Central memory CD8-positive, alpha-beta T cell (primary cell): ENCODE measurements around the gene ARL4C.

Experiments
- ATAC-seq: fragments of 150-1000 bp; cut with Tn5 transposase; replicated peaks from 2 replicates; pipeline ENCODE4 v1.10.0; 2022; ENCODE audit warnings: mild to moderate bottlenecking, moderate FRiP score, moderate number of reproducible peaks; ENCODE audit not compliant: poor library complexity, severe bottlenecking; ENCODE audit errors: extremely low read depth
- DNase-seq, 2 donors: peaks; one replicate each; pipeline ENCODE4 v3.0.0; 2021; ENCODE audit warnings: low spot score in 2 of 2
- H3K27ac Mint-ChIP-seq: one replicate; pipeline ENCODE4 v1.8.0; 2022; ENCODE audit warnings: low read depth, mild to moderate bottlenecking, moderate library complexity, mixed read lengths
- H3K27me3 Mint-ChIP-seq: one replicate; pipeline ENCODE4 v1.8.0; 2022; ENCODE audit warnings: mixed read lengths
- H3K36me3 Mint-ChIP-seq: one replicate; pipeline ENCODE4 v1.8.0; 2022; ENCODE audit warnings: mild to moderate bottlenecking, moderate library complexity, mixed read lengths; ENCODE audit not compliant: insufficient read depth
- H3K4me1 Mint-ChIP-seq: one replicate; pipeline ENCODE4 v1.8.0; 2022; ENCODE audit warnings: mixed read lengths
- H3K4me3 Mint-ChIP-seq: one replicate; pipeline ENCODE4 v1.8.0; 2022; ENCODE audit warnings: mild to moderate bottlenecking, moderate library complexity, mixed read lengths
- H3K9me3 Mint-ChIP-seq: one replicate; pipeline ENCODE4 v1.8.0; 2022; ENCODE audit warnings: mixed read lengths

ARL4C gene, protein sequence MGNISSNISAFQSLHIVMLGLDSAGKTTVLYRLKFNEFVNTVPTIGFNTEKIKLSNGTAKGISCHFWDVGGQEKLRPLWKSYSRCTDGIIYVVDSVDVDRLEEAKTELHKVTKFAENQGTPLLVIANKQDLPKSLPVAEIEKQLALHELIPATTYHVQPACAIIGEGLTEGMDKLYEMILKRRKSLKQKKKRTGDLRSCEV

DNA sequence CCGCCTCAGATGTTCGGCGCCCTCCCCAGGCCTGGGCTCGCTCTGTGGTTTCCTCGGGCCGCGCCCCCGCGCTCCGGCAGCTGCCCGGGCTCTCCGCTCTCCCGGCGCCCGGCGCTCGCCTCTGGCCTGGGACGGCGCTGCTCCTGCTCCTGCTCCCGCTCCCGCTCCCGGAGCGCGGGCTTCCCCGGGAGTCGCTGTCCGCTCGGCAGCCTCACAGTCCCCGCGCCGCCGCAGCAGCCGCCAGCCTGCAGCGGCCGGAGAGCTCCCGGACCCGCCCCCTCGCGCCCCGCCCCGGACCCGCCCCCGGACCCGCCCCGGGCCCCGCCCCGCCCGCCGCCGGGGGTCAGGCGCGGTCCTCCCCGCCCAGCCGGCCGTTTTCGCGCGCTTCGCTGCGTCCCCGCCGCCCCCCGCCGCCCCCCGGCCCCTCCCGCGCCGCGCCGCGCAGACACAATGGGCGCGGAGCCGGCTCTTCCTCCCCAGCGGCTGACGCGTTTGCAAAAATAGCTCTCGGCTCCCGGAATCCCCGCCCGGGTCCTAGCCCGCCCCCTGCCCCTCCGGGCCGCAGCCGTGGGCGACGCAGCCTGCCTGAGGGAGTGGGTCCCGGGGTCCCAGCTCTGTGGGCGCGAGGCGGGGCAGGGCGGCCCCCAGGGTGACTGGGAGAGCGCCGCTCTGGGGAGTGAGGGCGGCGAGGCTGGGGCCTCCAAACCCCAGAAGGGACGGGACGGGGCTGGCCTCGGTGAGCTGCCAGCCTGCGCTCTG lies at the start of gene ARL4C:
Gene ARL4C (minus strand): TSS at position 247 of the 759 bp plus-strand sequence. CDS start 495 bp downstream, outside the sequence.
- peaks cover 51% of the 10 kb centered on the region for H3K36me3 Mint-ChIP-seq

GRCh38 chr2:234544659-234545611 lies 48.1 kb upstream of the ARL4C start:
- Mint-ChIP-seq H3K36me3 (peaks cover 2% of the 10 kb centered on the region), H3K4me1 (peaks cover 6% of the 10 kb centered on the region), H3K4me3 (no peak overlapping the region), H3K27me3 (peaks cover 38% of the 10 kb centered on the region), H3K9me3 (no peaks in the 10 kb centered on the region), H3K27ac (no peak overlapping the region)
- DNase-seq = peak; percentile 68 to 71
- peak; percentile 72 for ATAC-seq

More for the DNA sequence above, at the start of gene ARL4C:
- peak; percentile 53 for ATAC-seq
- Mint-ChIP-seq H3K9me3 (no peaks in the 10 kb centered on the region), H3K4me3 (peak within 1 kb of the TSS; percentile 92), H3K4me1 (peaks cover 44% of the 10 kb centered on the region), H3K27me3 (no peaks in the 10 kb centered on the region), H3K27ac (peak within 1 kb of the TSS; percentile 97)
- peak; percentile 51 to 57 for DNase-seq

GRCh38 chr2:234542742-234543141 lies 45.9 kb upstream of the ARL4C start:
- Mint-ChIP-seq H3K27me3 (peaks cover 27% of the 10 kb centered on the region), H3K27ac (no peak overlapping the region), H3K4me1 (peaks cover 6% of the 10 kb centered on the region), H3K36me3 (peaks cover 2% of the 10 kb centered on the region), H3K9me3 (no peaks in the 10 kb centered on the region), H3K4me3 (no peak overlapping the region)
- DNase-seq (no peak), ATAC-seq (no peak)

DNA sequence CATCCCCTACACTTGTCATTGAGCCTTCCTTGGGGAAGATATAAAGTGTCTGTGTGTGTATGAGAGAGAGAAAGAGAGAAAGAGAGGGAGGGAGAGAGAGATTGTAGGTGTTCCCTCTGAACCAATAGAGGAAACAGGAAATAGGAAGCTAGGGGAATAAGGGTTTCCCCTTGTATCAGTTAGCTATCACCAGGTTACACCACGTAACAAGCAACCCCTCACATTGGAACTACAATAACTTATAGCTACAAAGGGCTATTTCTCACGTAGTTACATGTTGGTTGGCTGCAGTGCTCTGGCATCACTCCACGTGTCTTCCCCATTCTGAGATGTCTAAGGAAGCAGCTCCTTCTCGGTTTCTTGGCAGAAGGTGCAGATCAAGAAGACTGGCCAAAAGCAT lies 41.0 kb upstream of the ARL4C start:
- ATAC-seq (no peak), DNase-seq (no peak)
- H3K36me3 Mint-ChIP-seq = no peaks in the 10 kb centered on the region
- H3K27ac Mint-ChIP-seq = no peak overlapping the region
- peaks cover 12% of the 10 kb centered on the region for H3K27me3 Mint-ChIP-seq
- no peaks in the 10 kb centered on the region for H3K4me1 Mint-ChIP-seq
- no peaks in the 10 kb centered on the region for H3K9me3 Mint-ChIP-seq
- no peak overlapping the region for H3K4me3 Mint-ChIP-seq

DNA sequence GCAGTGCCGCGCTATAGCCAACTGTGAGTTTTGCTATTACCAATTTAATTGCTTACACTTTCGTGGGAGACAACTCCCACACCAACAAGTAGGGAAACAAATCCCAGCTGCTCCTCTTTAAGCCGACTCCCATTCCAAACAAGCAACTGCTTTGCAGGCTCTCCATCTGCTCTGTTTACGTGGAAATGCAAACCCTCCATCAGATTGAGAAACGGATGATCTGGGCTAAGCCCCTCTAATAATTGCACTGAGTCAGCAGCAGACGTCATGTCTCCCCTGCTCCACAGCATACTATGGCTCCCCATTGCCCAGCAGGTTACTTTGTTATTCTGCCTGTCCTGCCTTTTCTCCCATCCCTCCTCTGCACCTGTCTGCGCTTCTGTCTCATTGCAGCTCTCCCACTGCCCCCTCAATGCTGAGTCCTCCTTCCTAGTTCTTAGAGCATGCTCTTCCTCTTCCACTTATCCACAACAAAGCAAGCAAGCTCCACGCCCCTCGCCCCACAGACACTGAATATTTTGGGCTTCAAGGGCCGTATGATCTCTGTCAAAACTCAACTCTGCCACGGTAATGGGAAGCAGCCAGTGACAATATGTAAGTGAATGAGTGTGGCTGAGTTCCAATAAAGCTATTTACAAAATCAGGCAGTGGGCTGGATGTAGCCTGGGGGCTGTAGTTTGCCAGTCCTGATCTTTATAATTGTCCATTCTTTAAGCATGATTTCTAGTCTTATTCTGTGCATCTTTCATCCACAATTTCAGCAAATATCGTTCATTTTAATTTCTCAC lies 39.5 kb upstream of the ARL4C start:
- DNase-seq (no peak), ATAC-seq (no peak)
- Mint-ChIP-seq H3K27ac (no peak overlapping the region), H3K9me3 (no peaks in the 10 kb centered on the region), H3K36me3 (no peaks in the 10 kb centered on the region), H3K27me3 (peaks cover 19% of the 10 kb centered on the region), H3K4me1 (no peaks in the 10 kb centered on the region), H3K4me3 (no peak overlapping the region)

DNA sequence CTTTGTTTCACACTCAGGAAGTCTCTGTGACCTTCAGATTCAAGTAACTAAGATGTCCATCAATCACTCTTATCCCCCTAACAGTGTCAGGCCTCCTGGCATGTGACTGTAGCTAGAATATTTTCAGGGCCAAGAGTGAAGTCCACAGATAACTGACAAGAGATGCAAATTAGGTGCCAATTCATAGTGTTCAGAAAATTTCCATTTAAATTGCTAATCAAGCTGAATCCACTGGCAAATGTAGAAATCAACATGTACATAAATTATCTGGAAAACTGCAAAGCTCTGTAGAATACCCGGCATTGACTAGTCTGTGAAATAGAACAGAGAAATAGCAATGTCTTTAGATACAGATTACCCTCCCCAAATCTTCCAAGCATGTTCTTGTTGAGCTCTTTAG lies 38.6 kb upstream of the ARL4C start:
- Mint-ChIP-seq H3K9me3 (no peaks in the 10 kb centered on the region), H3K27ac (no peak overlapping the region), H3K27me3 (peaks cover 28% of the 10 kb centered on the region), H3K36me3 (no peaks in the 10 kb centered on the region), H3K4me3 (no peak overlapping the region), H3K4me1 (no peaks in the 10 kb centered on the region)
- ATAC-seq = no peak
- no peak for DNase-seq

DNA sequence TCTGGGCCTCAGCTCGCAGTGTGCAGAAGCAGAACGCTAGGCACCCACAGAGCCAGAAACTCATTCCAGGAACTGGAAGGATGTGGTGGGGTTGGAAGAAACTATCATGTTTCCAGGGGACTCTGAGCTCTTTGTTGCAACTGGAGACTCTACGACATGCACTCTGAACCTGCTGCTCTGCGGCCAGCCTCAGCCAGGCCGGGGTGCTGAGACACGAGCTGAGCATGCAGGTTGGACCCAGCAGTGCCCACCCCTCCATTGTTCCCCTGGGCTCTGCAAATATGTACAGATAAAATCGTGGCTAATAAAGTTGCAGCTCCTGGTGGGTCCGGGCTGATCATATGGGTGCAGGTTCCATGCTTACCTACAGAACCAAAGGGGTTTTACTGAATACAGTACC lies 37.6 kb upstream of the ARL4C start:
- no peaks in the 10 kb centered on the region for H3K36me3 Mint-ChIP-seq
- H3K4me3 Mint-ChIP-seq = no peak overlapping the region
- no peaks in the 10 kb centered on the region for H3K9me3 Mint-ChIP-seq
- H3K27ac Mint-ChIP-seq = no peak overlapping the region
- H3K27me3 Mint-ChIP-seq = peaks cover 31% of the 10 kb centered on the region
- no peak for ATAC-seq
- no peak for DNase-seq
- H3K4me1 Mint-ChIP-seq = no peaks in the 10 kb centered on the region

- DNase-seq (no peak), ATAC-seq (no peak)
- Mint-ChIP-seq H3K9me3 (no peaks in the 10 kb centered on the region), H3K4me3 (no peak overlapping the region), H3K4me1 (no peaks in the 10 kb centered on the region), H3K36me3 (no peaks in the 10 kb centered on the region), H3K27ac (no peak overlapping the region), H3K27me3 (peaks cover 34% of the 10 kb centered on the region)
Measured at GRCh38 chr2:234533626-234534025, 36.7 kb upstream of the ARL4C start.

- ATAC-seq (no peak), DNase-seq (no peak)
- Mint-ChIP-seq H3K9me3 (no peaks in the 10 kb centered on the region), H3K4me3 (no peak overlapping the region), H3K27ac (no peak overlapping the region), H3K36me3 (no peaks in the 10 kb centered on the region), H3K27me3 (peaks cover 39% of the 10 kb centered on the region), H3K4me1 (no peaks in the 10 kb centered on the region)
Measured at GRCh38 chr2:234528410-234529148, 31.7 kb upstream of the ARL4C start.

DNA sequence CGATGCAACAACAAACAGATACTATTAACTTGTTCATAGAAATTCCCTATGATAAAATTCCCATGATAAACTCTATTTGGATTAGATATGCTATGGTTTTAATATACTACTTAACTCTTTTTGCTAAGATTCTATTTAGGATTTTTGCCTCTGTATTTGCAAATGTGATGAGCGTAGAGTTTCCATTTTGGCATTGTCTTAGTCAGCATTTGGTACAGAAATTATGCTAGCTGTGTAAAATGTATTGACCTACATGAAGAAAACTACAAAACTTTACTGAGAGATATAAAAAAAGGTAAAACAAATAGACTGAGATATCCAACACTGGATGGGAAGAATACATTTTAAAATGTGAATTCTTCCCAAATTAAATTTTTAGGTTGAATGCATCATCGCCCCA lies 29.8 kb upstream of the ARL4C start:
- H3K36me3 Mint-ChIP-seq = no peaks in the 10 kb centered on the region
- H3K4me1 Mint-ChIP-seq = no peaks in the 10 kb centered on the region
- no peak for DNase-seq
- H3K4me3 Mint-ChIP-seq = no peak overlapping the region
- ATAC-seq = no peak
- H3K27me3 Mint-ChIP-seq = peaks cover 35% of the 10 kb centered on the region
- H3K27ac Mint-ChIP-seq = no peak overlapping the region
- H3K9me3 Mint-ChIP-seq = no peaks in the 10 kb centered on the region

GRCh38 chr2:234521536-234521935 lies 24.7 kb upstream of the ARL4C start:
- Mint-ChIP-seq H3K4me1 (no peaks in the 10 kb centered on the region), H3K9me3 (no peaks in the 10 kb centered on the region), H3K27me3 (no peaks in the 10 kb centered on the region), H3K4me3 (no peak overlapping the region), H3K36me3 (no peaks in the 10 kb centered on the region), H3K27ac (no peak overlapping the region)
- no peak for DNase-seq
- no peak for ATAC-seq
